ENCODE data around the gene C1orf21.

The C1orf21 gene

DNA sequence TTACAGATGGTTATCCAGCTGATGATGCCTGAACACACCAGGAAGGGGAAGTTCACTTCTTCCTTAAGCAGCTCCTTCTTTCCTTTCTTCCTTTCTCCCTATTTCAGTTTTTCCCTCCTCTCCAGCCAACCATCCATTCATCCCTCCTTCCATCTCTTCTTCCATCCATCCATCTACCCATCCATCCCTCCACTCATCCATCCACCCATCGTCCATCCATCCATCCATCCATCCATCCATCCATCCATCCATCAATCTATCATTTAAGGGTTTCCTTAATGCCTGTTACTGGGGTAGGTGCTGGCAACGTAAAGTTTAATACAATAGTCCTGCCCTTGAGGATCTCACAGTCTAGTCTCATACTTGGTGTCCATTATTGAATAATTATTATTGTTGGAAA, 36.8 kb downstream of the C1orf21 start:
- TF ChIP-seq, protein P1, sequence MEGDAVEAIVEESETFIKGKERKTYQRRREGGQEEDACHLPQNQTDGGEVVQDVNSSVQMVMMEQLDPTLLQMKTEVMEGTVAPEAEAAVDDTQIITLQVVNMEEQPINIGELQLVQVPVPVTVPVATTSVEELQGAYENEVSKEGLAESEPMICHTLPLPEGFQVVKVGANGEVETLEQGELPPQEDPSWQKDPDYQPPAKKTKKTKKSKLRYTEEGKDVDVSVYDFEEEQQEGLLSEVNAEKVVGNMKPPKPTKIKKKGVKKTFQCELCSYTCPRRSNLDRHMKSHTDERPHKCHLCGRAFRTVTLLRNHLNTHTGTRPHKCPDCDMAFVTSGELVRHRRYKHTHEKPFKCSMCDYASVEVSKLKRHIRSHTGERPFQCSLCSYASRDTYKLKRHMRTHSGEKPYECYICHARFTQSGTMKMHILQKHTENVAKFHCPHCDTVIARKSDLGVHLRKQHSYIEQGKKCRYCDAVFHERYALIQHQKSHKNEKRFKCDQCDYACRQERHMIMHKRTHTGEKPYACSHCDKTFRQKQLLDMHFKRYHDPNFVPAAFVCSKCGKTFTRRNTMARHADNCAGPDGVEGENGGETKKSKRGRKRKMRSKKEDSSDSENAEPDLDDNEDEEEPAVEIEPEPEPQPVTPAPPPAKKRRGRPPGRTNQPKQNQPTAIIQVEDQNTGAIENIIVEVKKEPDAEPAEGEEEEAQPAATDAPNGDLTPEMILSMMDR (IDR thresholded peaks at IDR 0.05): no peak
- Histone ChIP-seq H3K4me3 (ENCODE audit: low read depth, low read length) (no peak overlapping the region), H3K9ac (no peak overlapping the region), H2AFZ (no peak overlapping the region), H3K9me3 (ENCODE audit: control insufficient read depth, low read length) (no peaks in the 10 kb centered on the region), H3K27me3 (ENCODE audit: control insufficient read depth, insufficient read depth, low read length) (no peaks in the 10 kb centered on the region), H3K4me2 (ENCODE audit: low read length) (no peak overlapping the region), H3K27ac (no peak overlapping the region), H3K4me1 (no peaks in the 10 kb centered on the region), H3K36me3 (ENCODE audit: control insufficient read depth, insufficient read depth, low read length) (no peaks in the 10 kb centered on the region), H3K79me2 (no peaks in the 10 kb centered on the region)

DNA sequence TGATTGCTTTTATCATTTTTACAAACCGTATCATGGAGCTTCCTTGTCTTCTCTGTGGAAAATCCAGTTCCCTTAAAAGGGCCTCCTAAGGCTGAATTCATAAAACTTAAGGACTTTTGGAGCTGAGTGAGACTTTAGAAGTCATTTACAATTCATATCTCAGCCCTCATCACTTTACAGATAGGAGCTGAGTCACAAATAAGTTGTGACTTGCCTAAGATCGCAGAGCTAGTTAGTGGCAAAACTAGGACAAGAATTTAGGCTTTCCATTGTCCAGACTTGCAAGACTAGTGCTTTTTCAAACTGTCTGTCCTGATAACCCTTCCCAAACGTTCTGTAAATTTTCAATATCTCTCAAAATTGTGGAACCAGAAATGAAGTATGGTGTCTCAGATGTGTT, 37.3 kb downstream of the C1orf21 start:
- H3K27me3 ChIP-seq (ENCODE audit: control insufficient read depth, insufficient read depth, low read length): no peaks in the 10 kb centered on the region
- H3K27ac ChIP-seq: no peak overlapping the region
- no peak overlapping the region for H3K9ac ChIP-seq
- no peaks in the 10 kb centered on the region for H3K9me3 ChIP-seq (ENCODE audit: control insufficient read depth, low read length)
- no peaks in the 10 kb centered on the region for H3K36me3 ChIP-seq (ENCODE audit: control insufficient read depth, insufficient read depth, low read length)
- TF ChIP-seq, protein P1 (IDR thresholded peaks at IDR 0.05): no peak
- no peaks in the 10 kb centered on the region for H3K4me1 ChIP-seq
- no peak overlapping the region for H2AFZ ChIP-seq
- H3K4me2 ChIP-seq (ENCODE audit: low read length): no peak overlapping the region
- H3K79me2 ChIP-seq: no peaks in the 10 kb centered on the region
- H3K4me3 ChIP-seq (ENCODE audit: low read depth, low read length): no peak overlapping the region

DNA sequence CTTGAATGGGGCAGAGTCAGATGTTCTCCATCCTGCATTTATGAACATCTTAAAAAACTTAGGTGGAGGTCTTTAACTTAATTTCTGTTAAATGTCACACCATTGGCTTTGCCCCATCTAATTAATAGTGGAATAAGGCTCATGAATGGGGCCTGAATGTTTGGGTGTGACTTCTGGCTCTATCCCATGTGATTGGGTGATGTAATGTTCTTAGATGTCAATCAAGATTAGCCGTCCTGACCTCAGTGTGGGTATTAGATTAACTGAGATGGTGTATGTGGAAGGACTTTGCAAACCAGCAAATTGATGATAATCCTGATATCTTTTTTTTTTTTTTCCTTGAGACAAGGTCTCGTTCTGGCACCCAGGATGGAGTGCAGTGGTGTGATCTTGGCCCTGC, 38.1 kb downstream of the C1orf21 start:
- H3K79me2 ChIP-seq: no peaks in the 10 kb centered on the region
- H3K4me2 ChIP-seq (ENCODE audit: low read length): no peak overlapping the region
- no peak overlapping the region for H3K9ac ChIP-seq
- H3K36me3 ChIP-seq (ENCODE audit: control insufficient read depth, insufficient read depth, low read length): no peaks in the 10 kb centered on the region
- TF ChIP-seq, protein P1 (IDR thresholded peaks at IDR 0.05): no peak
- no peak overlapping the region for H3K4me3 ChIP-seq (ENCODE audit: low read depth, low read length)
- no peak overlapping the region for H3K27ac ChIP-seq
- H3K4me1 ChIP-seq: no peaks in the 10 kb centered on the region
- no peaks in the 10 kb centered on the region for H3K27me3 ChIP-seq (ENCODE audit: control insufficient read depth, insufficient read depth, low read length)
- H3K9me3 ChIP-seq (ENCODE audit: control insufficient read depth, low read length): no peaks in the 10 kb centered on the region
- H2AFZ ChIP-seq: no peak overlapping the region

DNA sequence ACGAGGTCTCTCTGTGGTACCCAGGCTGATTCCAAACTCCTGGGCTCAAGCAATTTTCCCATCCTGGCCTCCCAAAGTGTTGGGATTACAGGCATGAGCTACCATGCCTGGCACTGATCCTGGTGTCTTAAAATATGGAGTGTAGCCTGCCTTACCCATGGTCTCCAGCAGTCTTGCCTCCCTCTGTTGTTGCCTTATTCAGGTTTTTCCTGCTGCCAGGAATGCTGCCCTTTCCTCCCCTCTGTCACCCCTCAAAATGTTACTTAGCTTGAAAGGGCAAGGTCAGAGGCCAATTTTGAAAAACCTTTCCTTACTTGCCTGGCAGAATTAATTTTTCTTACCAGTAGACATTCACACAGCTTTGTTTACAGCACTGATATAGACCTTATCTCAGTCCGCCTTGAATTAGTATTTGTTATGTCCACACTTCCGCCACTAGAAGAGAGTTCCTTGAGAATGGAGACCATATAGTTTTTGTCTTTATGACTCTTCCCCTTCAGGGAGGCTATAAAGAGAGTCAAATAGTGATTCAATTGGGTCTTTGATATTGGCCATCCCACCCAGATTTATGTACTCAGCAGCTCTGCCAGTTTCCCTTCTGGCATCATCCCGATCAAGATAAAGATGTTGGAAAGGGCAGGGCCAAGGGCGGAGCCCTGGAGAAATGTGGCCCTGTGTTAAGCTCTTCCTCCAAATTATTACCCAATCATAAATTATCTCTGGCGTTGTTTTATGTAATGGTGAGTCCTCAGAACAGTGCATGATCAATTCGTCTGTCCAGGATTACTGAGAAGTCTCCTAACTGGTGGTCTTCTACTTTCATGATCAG, 38.8 kb downstream of the C1orf21 start:
- TF ChIP-seq, protein P1 (IDR thresholded peaks at IDR 0.05): no peak
- Histone ChIP-seq H2AFZ (no peak overlapping the region), H3K27ac (no peak overlapping the region), H3K79me2 (no peaks in the 10 kb centered on the region), H3K9ac (no peak overlapping the region), H3K9me3 (ENCODE audit: control insufficient read depth, low read length) (no peaks in the 10 kb centered on the region), H3K36me3 (ENCODE audit: control insufficient read depth, insufficient read depth, low read length) (no peaks in the 10 kb centered on the region), H3K4me3 (ENCODE audit: low read depth, low read length) (no peak overlapping the region), H3K4me2 (ENCODE audit: low read length) (no peak overlapping the region), H3K4me1 (no peaks in the 10 kb centered on the region), H3K27me3 (ENCODE audit: control insufficient read depth, insufficient read depth, low read length) (no peaks in the 10 kb centered on the region)

DNA sequence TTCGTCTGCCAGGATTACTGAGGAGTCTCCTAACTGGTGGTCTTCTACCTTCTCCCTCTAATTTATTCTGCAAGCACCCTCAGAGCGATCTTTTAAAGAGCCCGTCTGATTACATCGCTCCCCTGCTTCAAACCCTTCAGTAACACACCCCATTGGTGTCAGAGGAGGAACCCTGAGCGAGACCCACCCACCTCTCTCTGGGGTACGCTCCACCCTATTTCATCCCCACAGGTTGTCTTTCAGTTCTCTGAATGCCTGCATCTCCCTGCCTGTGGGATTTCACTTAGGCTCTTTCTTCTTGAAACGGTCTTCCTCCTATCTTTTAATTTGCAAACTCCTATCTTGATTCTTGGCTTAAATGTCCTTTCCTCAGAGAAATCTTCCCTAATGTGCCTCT, 39.4 kb downstream of the C1orf21 start:
- Histone ChIP-seq H3K79me2 (no peaks in the 10 kb centered on the region), H3K27me3 (ENCODE audit: control insufficient read depth, insufficient read depth, low read length) (no peaks in the 10 kb centered on the region), H3K4me2 (ENCODE audit: low read length) (no peak overlapping the region), H3K9ac (no peak overlapping the region), H3K27ac (no peak overlapping the region), H3K9me3 (ENCODE audit: control insufficient read depth, low read length) (no peaks in the 10 kb centered on the region), H3K4me1 (no peaks in the 10 kb centered on the region), H3K36me3 (ENCODE audit: control insufficient read depth, insufficient read depth, low read length) (no peaks in the 10 kb centered on the region), H3K4me3 (ENCODE audit: low read depth, low read length) (no peak overlapping the region), H2AFZ (no peak overlapping the region)
- TF ChIP-seq, protein P1 (IDR thresholded peaks at IDR 0.05): no peak

All from parathyroid adenoma (tissue), 2 donors.